GM12801 (cell line): ENCODE data around the gene DMAC2L.

ENCODE experiments used
- CTCF ChIP-seq: IDR thresholded peaks from one replicate; pipeline ENCODE4 v1.5.1; 2011; ENCODE audit warnings: control low read depth; ENCODE audit not compliant: insufficient read length; ENCODE audit errors: extremely low read depth

Gene DMAC2L

GRCh38 chr14:50347521-50347920, 35.4 kb downstream of the DMAC2L start:
- no peak for TF ChIP-seq CTCF

GRCh38 chr14:50348933-50349332, 36.8 kb downstream of the DMAC2L start:
- no peak for TF ChIP-seq CTCF

GRCh38 chr14:50350975-50351374, 38.9 kb downstream of the DMAC2L start:
- TF ChIP-seq CTCF, result no peak

GRCh38 chr14:50352584-50352983, 40.5 kb downstream of the DMAC2L start:
- no peak for TF ChIP-seq CTCF

GRCh38 chr14:50353126-50353525, 41.0 kb downstream of the DMAC2L start:
- no peak for TF ChIP-seq CTCF

- no peak for TF ChIP-seq CTCF
These were observed 42.4 kb downstream of the DMAC2L start for GRCh38 chr14:50354527-50354926.

- no peak for TF ChIP-seq CTCF
These were observed 43.6 kb downstream of the DMAC2L start for GRCh38 chr14:50355692-50356091.

- TF ChIP-seq CTCF, result no peak
These were observed 45.0 kb downstream of the DMAC2L start for GRCh38 chr14:50357124-50357523.
